ENCODE measurements around the gene SPATA12.

The SPATA12 gene, protein sequence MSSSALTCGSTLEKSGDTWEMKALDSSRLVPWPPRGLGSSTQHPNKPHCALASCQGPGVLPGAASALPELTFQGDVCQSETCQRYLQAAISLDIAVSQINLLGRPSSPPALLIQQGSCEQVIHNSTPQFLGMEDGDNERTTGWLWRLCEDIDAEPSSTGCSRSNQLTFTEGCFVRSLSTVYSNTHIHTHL

DNA sequence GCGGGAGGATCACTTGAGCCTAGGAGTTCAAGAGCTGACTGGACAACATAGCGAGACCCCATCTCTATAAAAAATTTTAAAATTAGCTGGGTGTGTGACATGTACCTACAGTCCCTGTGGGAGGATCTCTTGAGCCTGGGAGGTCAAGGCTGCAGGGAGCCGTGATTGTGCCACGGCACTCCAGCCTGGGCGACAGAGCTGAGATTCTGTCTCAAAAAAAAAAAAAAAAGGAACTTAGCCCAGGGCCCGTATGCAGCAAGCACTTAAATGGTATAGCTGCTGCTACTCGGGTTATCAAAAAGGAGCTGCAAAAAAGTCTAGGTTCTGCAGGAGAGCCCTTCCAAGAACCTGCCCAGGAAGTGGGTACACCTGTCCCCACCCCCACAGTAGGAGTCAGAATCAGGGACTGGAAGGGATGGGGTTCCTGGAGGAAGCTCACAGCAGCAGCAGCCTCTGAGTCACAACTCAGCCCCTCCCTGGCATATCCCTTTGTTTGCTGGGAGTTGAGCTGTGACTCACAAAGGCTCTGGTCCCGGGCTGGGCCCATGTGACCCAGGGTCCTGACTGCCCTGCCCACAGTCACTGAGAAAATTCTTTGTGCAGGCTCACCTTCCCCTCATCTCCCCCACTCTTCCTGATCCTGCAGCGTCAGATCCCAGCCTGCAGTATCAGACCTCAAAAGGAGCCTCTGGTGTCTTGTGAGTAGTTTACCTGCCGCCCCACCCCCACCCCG, at the start of gene SPATA12:
Gene SPATA12, plus strand, starts transcription at position 576 of the 733 bp plus-strand sequence. CDS start 13,031 bp downstream, outside the sequence.
- peak; percentile 33 for DNase-seq (ENCODE audit: low spot score)

DNA sequence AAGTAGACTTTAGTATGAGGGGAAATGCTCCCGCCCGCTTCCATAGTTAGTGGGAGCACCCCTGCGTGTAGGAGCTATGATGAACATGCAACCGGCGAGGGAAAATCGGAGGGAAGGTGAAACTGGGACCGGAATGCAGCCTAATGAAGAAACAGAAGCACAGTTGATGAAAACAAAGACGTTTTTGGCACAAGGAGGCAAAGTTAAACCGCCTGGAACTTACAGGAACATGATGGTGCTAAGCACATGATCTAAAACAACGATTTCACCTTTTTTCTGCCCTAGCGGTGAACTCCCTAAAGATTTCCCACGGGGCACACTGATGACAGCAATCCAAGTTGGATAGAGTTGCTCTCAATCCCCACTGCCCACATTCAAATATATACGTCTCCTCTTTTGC, 49.4 kb upstream of the SPATA12 start:
- DNase-seq (ENCODE audit: low spot score) = no peak

DNA sequence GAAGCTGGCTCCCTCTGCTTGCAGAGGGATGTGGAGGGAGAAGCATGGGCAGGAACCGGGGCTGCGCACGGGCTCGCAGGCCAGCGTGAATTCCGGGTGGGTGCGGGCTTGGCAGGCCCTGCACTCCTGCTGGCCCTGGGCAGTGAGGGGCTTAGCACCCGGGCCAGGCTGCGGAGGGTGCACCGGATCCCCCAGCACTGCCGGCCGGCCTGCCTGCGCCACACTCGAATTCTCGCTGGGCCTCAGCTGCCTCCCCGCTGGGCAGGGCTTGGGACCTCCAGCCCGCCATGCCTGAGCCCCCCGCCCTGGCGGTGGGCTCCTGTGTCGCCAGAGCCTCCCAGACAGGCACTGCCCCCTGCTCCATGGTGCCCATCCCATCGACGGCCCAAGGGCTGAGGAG, 47.6 kb upstream of the SPATA12 start:
- DNase-seq (ENCODE audit: low spot score) = no peak

DNA sequence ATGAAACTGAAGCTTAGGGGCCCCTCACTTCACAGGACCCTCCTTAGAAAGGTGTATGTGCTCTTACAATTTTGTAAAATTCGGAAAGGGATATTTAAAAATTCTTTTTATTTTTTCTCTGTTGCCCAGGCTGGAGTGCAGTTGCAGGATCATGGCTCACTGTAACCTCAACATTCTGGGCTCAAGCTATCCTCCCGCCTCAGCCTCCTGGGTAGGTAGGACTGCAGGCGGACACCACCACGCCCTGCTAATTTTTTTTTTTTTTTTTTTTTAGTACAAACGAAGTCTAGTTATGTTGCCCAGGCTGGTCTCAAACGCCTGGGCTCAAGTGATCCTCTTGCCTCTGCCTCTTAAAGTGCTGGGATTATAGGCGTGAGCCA, 45.1 kb upstream of the SPATA12 start:
- no peak for DNase-seq (ENCODE audit: low spot score)

DNA sequence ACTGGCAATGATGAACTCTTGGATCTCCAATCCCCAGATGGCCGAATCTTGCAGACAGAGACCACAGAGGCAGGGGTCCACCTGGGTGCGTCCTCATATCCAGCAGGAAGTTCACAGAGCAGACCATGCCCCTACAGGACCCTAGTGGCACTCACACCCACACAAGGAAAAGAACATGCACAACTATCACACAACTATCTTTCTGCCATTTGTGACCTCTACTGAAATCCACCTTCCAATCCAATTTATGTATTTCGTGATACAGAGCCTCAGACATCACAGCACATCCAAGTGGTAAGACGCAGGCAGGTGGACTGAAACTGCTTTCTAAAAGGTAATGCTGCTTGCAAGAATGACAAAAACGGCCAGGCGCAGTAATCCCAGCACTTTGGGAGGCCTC, 44.6 kb upstream of the SPATA12 start:
- no peak for DNase-seq (ENCODE audit: low spot score)

DNA sequence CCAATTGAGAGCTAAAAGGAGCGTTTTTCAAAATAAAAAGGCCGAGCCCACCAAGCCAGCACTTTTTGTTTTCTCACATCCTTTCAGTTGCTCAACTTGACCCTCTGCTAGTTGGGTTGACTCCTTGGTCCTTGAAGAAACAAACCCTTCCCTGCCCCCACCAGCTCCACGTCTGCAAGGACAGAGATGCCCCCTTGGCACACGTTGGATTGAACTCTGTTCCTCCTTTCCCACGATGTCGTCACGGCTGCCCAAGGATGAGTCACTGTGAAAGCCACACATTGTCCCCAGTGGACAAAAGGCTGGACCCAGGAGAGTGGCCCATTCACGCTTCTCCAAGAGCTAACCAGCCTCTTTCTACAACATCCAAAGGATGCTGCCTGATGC, 43.0 kb upstream of the SPATA12 start:
- no peak for DNase-seq (ENCODE audit: low spot score)

DNA sequence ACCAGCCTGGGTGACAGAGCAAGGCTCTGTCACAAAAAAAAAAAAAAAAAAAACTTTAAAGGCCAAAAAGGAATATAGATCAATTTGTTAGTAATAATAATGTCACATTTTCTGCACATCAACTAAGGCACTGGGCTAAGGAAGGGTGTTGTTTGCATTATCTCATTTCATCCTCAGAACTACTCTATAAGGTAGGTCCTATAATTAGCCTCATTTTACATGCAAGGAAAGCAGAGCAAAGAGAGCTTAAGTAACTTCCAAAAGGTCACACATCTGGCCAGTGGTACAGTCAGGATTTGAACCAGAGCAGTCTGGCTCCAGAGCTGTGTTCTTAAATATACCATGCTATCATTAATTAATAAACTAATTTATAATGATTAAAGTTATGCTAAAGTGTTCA, 42.2 kb upstream of the SPATA12 start:
- no peak for DNase-seq (ENCODE audit: low spot score)

DNA sequence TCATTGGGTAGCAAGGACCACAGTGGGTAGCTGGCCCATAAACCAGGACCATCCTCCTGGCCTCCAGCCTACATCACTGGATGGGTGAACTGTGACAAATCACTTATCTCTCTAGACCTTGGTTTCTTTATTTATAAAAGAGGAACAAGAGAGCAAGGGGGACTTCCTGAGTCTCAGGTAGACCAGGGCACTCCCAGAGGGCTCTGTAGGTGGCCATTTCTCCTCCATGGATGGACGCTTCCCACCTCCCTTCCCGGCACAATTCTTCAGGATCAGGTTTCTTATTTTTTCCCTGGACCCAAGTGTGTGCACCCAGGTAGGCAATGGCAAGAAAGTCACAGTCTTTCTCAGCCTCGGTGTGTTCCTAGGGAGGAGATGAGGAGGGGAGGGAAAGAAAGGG, 41.4 kb upstream of the SPATA12 start:
- DNase-seq (ENCODE audit: low spot score) = no peak

DNA sequence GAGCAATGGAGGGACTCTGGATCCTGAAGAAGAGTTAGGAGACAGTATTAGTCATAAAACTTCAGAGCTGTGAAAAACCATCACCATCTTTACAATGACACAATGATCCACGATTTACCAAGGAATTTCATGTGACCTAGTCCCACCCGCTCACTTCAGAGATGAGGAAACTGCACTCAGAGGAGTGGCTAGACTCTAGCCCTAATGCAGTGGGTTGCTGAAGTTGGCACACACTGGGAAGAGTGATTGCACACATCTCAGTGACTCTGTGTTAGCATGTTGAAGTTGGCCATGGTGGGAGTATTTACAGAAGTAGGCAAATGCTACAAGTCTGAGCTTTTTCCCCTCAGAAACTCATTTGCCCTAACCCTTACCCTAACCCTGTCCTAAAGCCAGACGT, 35.2 kb upstream of the SPATA12 start:
- no peak for DNase-seq (ENCODE audit: low spot score)

DNA sequence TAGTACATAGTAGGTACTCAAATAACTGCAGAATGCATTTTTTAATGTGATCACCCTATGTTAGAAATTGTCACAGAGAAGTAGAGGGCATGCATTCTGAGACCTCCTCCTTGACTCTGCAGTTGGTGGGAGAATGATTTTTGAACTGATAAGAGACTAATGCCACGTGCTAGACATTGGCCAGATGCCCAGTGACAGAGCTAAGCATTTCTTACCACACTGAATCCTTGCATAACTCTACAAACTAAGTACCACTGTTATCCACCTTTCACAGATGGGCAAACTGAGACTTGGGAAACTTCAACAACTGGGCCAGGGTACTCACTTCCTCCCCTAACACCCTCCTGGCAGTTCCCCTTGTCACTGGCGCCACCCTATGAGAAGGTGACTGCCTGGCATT, 33.5 kb upstream of the SPATA12 start:
- DNase-seq (ENCODE audit: low spot score) = no peak

DNA sequence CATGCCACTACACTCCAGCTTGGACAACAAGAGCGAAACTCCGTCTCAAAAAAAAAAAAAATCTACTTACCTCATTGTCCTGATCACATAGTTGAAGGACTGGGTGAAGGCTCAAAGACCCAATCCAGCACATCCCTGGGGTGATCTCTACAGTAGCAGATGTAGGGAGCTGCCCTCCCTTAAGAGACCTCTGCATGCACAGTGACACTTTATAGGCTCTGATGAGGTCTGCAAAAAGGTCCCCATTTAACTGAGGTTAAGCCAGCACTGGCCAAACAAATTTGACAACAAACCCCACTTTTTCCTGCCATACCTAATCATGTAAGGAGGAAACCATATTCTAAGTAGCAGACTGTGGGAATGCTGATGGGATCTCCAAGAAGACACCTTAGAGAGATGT, 31.1 kb upstream of the SPATA12 start:
- no peak for DNase-seq (ENCODE audit: low spot score)

DNA sequence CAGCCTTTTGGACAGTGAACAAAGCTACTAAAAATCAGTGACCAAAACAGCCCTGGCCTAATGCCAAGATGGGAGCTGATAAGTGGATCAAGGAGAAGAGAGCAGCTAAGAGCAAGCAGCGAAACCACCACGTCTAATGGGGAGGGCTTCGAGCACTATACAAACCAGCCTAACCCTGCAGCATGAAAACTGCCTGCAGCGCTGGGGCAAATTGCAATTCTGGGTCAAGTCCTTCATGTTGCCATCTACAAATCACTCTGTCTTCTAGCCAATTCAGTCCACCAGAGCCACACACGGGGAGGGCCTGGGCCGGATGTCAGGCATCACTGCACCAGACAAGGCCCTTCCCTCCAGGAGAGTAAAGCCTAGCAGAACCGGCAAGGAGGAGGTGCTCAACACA, 30.5 kb upstream of the SPATA12 start:
- no peak for DNase-seq (ENCODE audit: low spot score)

DNA sequence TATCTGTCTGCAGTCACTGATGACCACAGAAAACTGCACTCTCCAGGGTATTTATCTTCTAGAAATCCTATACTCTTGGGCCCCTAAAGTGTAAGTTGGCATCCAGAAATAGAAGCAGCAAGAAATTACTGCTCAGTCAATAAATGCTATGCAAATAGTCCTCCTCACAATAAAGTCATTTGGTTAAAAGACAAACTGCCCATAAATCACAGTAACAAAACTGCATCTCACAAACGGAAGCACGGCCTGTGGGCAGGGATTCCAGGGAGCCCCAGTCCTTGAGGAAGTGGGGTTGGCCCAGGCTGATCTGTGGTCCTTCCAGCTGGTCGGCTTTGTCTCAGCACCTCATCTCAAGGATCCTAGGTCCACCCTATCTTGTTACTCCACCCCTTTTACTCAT, 29.7 kb upstream of the SPATA12 start:
- DNase-seq (ENCODE audit: low spot score) = no peak

DNA sequence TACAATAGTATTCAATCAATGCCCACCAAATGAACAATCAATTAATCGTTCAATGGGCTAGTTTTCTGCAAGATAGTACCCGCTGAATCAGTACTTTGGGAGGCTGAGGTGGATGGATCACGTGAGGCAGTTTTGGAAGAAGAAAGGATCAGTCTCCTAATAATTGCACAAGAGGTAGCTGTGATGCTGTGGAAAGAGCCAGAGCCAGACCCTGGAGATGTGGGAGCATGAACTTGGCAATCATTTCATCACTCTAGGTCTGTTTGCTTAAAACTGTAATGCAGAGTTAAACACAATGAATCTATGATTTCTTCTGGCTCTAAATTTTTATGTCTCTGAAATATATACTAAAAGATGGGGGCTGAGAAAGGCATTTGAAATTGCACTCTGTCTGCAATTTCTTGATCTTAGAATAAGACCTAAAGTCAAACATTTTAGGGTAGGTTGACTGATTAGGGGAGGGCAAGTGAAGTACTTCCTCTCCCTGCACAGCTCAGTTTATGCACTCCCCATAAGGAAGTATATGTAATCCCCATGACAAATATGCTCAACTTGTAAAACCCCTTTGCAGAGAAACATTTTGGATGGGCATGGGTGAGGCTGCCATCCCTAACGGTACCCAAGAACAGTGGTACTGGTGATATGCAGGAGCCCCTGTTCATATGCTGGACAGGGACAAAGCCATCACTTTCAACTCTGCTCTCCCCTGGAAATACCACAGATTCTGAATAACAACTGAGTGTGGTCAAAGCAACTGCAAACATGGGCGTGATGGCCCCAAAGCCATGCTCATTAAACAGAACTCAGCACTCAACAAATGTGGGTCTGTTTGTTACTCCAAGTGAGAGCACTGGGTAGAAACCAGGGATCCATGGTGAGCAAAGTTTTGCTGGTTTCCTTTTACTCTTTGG, 28.6 kb upstream of the SPATA12 start:
- no peak for DNase-seq (ENCODE audit: low spot score)

DNA sequence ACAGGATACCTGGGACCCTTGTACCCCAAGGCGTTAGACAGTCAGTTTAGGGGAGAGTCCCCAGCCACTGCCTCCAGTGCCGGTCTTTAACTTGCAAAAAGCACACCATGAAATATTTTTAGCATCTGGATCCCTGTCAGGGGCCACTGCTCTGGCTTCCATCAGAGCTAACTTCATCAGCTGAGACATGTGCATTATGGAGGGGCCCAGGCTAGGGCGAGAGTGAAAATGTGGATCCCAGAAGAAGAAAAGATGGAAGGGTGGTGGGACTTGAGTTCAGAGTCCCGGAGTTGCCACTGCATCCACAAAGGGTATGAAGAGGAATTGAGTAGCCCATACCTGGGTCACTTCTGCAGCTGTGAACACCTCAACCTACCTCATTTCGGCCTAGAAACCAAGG, 23.5 kb upstream of the SPATA12 start:
- DNase-seq (ENCODE audit: low spot score) = no peak

DNA sequence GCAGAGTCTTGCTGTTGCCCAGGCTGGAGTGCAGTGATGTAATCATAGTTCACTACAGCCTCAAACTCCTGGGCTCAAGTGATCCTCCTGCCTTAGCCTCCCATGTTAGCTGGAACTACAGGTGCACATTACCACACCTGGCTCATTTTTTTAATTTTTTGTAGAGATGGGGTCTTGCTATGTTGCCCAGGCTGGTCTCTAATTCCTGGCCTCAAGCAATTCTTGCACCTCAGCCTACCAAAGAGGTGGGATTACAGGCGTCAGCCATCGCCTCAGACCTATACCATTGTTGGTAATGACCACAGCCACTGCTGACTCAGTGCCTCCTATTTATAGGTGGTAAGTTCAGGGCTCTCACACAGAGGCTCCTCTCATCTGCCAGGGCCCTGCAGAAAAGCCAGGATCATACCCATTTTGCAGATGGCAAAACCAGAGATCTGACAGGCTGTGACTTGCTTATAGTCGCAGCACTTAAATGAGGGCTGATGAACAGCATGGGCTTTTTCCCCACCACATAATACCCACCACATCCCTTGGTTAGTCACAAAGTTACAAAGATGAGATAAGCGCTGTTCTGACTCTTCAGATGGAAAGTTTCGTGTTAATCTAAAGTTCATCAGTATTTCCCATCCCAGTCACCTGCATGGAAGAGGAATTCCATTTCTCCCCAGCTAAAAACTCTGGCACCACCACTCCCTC, 21.8 kb upstream of the SPATA12 start:
- DNase-seq (ENCODE audit: low spot score) = no peak

DNA sequence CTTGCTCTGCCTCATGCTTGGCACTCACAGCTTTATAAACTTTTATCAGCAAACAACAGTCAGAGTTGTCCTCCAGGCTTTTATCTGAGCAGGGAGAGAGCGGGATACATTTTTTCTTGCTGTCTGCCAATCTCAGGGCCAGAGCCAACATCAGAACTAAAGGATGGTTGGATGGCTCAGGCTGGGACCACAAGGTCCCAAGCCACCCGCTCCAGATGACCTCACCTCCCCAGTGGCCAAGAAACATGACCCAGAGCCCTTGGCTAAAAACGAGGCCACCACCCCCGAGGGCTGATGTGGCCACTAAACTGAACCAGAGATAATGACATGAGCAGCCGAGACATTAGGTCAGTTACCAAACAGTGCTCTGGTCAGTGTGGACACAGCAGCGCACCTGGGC, 18.8 kb upstream of the SPATA12 start:
- DNase-seq (ENCODE audit: low spot score) = no peak

DNA sequence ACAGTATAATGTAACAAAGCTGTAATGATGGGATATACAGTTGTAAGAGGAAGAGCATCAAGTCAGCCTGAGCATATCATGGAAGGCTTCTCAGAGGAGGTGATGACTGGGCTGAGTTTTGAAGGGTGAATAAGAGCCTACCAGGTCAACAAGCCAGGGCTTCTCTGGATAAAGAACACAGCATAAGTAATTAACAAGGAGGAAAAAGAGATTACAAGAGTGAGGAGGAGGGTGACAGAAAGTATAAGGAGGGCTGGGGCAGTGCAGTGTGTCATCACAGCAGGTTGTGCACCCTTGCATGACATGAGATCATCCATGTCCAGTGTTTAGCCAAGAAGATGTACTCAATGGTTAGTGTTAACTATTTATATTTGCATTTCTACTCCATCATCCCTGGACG, 16.9 kb upstream of the SPATA12 start:
- DNase-seq (ENCODE audit: low spot score) = no peak

DNA sequence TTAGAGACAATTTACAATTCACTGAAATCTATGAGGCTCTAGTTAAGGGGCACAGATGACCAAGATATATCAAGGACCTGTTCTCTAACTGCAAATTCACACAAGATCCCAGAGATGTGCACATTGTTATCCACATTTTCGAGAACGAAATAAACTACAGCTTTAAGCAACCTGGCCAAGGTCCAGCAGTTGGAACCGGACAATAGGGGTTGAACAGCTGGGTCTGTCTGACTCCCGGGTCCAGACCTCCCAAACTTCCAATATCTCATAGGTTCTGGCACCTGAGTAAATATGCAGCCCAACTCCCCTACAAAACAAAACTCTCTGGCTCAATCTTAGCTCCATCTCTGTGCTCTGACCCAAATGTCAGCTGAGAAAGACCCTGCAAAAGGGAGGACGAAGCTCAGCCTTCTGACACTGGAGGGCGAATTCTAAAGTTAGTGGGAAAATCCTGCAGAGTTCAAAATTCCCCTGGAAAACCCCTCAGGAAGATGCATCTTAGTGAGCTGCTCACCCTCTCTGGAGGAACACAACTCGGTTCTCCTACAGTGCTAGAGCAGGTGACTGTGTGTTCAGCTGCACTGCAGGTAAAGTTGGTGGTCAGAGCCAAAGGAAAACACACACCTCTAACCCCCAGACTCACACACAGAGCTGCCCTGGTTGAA, 14.2 kb upstream of the SPATA12 start:
- DNase-seq (ENCODE audit: low spot score) = no peak

DNA sequence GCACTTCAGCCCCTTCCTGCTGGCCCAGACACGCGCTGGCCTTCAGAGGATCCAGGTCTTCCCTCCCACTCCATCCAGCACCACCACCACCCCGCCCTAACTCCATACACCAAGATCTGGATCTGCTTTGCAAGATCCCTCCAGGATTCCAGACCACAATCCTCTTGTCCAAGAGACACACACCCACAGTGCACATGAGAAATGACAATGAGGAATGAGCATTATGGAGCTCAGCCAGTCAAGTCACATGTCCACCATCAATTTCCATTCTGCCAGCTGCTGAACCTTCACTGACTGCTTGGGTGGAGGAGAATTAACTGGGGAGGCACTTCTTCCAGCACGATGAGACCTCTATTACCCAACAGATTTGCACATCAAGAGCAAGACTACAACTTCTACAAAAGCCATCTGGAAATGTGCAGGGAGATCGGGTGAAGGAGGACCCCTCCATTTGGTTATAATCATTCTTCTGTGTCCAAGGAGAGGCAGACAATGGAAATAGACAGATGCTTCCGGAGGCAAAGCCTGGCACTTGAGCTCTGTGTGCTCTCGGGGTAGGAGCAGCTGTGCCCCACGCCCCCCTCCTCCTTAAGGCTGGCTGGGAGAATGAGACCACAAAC, 12.3 kb upstream of the SPATA12 start:
- DNase-seq (ENCODE audit: low spot score) = no peak

DNA sequence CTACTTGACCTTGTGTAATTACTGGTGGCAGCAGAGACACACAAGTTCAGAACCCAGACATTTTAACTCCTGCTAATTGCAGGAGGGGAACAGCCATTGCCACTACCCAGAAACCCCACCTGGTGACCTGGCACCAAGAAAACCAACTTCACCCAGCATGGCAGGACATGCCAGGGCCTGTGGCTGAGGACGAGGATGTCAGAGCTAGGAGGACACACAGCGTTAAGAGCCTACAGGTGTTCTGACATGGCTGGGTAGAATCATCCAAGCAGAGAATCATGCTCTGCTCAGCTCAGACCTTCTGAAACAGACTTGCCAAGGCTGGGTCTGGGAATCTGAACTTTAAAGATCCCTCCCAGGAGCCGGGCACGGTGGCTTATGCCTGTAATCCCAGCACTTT, 11.7 kb upstream of the SPATA12 start:
- no peak for DNase-seq (ENCODE audit: low spot score)

DNA sequence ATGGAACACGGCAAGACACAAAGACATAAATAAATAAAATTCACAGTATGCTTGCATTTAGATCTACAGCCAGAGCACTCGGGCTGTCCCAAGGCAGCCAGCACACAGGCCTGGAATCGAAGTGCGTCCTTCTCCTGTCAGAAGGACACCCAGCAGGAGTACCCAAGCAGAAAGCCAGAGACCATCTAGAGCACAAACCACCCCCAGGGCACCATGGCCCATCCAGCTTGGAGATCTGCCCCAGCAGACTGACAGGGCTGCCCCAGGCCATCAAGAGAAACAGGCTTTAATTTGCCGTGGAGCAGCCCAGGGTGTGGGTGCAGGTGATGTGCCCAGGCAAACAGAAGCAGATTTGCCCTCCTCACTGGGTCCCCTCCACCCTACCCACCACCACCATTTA, 7.8 kb upstream of the SPATA12 start:
- no peak for DNase-seq (ENCODE audit: low spot score)
